ENCODE data around the gene ANK3.

GRCh38 chr10:60163786-60164185 lies 225.9 kb downstream of the ANK3 start:
- TF ChIP-seq GATA2 (IDR thresholded peaks at IDR 0.05; ENCODE audit: low read depth, low read length) (no peak), GATA3 (IDR thresholded peaks at IDR 0.05; ENCODE audit: low read depth, low read length) (no peak)
